ENCODE measurements around the gene ALS2CL.

GRCh38 chr3:46643701-46644100, 49.8 kb downstream of the ALS2CL start:
- TF ChIP-seq CTCF (IDR thresholded peaks at IDR 0.05) (no peak), POLR2A (IDR thresholded peaks at IDR 0.05) (no peak), POLR2AphosphoS5 (IDR thresholded peaks at IDR 0.05) (no peak), EP300 (IDR thresholded peaks at IDR 0.05) (no peak)
